ENCODE results near the gene SNX8. TPM values are rescaled to one million over a fixed set of nuclear protein-coding genes. Genes with fewer than 3 reads are reported as not detected.

The SNX8 gene
- total RNA-seq, 1 donor from 2014 or later = 40.7 TPM

- H3K27ac Mint-ChIP-seq (ENCODE audit: unreplicated experiment) = no peak overlapping the region
- DNase-seq (ENCODE audit: low spot score) = no peak
- no peak for TF ChIP-seq CTCF (IDR thresholded peaks at IDR 0.05; ENCODE audit: unreplicated experiment)
- H3K27me3 Mint-ChIP-seq (ENCODE audit: unreplicated experiment) = peaks cover 7% of the 10 kb centered on the region
- H3K4me3 Mint-ChIP-seq (ENCODE audit: unreplicated experiment) = no peak overlapping the region
- H3K36me3 Mint-ChIP-seq (ENCODE audit: low read depth, unreplicated experiment) = peaks cover 22% of the 10 kb centered on the region
- H3K4me1 Mint-ChIP-seq (ENCODE audit: unreplicated experiment) = peaks cover 2% of the 10 kb centered on the region
- H3K9me3 Mint-ChIP-seq (ENCODE audit: unreplicated experiment) = no peaks in the 10 kb centered on the region
Observed at GRCh38 chr7:2259480-2259879, 54.8 kb downstream of the SNX8 start.

GRCh38 chr7:2258661-2259365 is 55.4 kb downstream of the SNX8 start:
- H3K27ac Mint-ChIP-seq (ENCODE audit: unreplicated experiment) = no peak overlapping the region

DNA sequence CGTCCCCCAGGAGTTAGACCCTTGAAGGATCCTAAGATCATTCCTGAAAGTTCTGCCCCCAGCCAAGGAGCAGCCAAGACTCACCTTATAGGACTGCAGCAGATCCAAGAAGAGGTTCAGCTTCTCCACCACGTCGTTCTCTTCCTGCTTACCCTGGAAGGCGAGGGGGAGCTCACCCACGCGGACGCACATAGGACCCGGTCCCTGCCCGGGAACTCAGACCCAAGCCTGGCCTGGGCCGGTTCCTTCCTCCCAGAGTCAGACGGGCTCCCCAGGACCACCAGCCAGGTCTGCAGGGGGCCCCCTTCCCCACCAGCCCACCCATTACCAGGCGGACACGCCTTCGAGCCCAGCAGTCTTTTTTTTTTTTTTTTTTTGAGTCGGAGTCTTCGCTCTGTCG is 56.6 kb downstream of the SNX8 start:
- DNase-seq (ENCODE audit: low spot score) = no peak
- no peak overlapping the region for H3K27ac Mint-ChIP-seq (ENCODE audit: unreplicated experiment)
- H3K9me3 Mint-ChIP-seq (ENCODE audit: unreplicated experiment) = no peaks in the 10 kb centered on the region

More at GRCh38 chr7:2258661-2259365, 55.4 kb downstream of the SNX8 start:
- peaks cover 16% of the 10 kb centered on the region for H3K36me3 Mint-ChIP-seq (ENCODE audit: low read depth, unreplicated experiment)
- no peaks in the 10 kb centered on the region for H3K9me3 Mint-ChIP-seq (ENCODE audit: unreplicated experiment)
- H3K4me3 Mint-ChIP-seq (ENCODE audit: unreplicated experiment) = no peak overlapping the region
- peaks cover 3% of the 10 kb centered on the region for H3K27me3 Mint-ChIP-seq (ENCODE audit: unreplicated experiment)
- no peak for DNase-seq (ENCODE audit: low spot score)
- TF ChIP-seq CTCF (IDR thresholded peaks at IDR 0.05; ENCODE audit: unreplicated experiment) = no peak
- H3K4me1 Mint-ChIP-seq (ENCODE audit: unreplicated experiment) = peaks cover 2% of the 10 kb centered on the region

GRCh38 chr7:2257046-2257551 is 57.1 kb downstream of the SNX8 start:
- no peak for TF ChIP-seq CTCF (IDR thresholded peaks at IDR 0.05; ENCODE audit: unreplicated experiment)
- no peak overlapping the region for H3K4me3 Mint-ChIP-seq (ENCODE audit: unreplicated experiment)
- DNase-seq (ENCODE audit: low spot score) = no peak
- H3K27me3 Mint-ChIP-seq (ENCODE audit: unreplicated experiment) = peaks cover 3% of the 10 kb centered on the region
- H3K4me1 Mint-ChIP-seq (ENCODE audit: unreplicated experiment) = peaks cover 2% of the 10 kb centered on the region
- no peak overlapping the region for H3K27ac Mint-ChIP-seq (ENCODE audit: unreplicated experiment)
- no peaks in the 10 kb centered on the region for H3K9me3 Mint-ChIP-seq (ENCODE audit: unreplicated experiment)
- peaks cover 11% of the 10 kb centered on the region for H3K36me3 Mint-ChIP-seq (ENCODE audit: low read depth, unreplicated experiment)

More for the DNA sequence above, 56.6 kb downstream of the SNX8 start:
- Mint-ChIP-seq H3K36me3 (ENCODE audit: low read depth, unreplicated experiment) (peaks cover 16% of the 10 kb centered on the region), H3K27me3 (ENCODE audit: unreplicated experiment) (peaks cover 3% of the 10 kb centered on the region), H3K4me1 (ENCODE audit: unreplicated experiment) (peaks cover 2% of the 10 kb centered on the region), H3K4me3 (ENCODE audit: unreplicated experiment) (no peak overlapping the region)
- no peak for TF ChIP-seq CTCF (IDR thresholded peaks at IDR 0.05; ENCODE audit: unreplicated experiment)

- no peaks in the 10 kb centered on the region for H3K9me3 Mint-ChIP-seq (ENCODE audit: unreplicated experiment)
- H3K4me3 Mint-ChIP-seq (ENCODE audit: unreplicated experiment) = no peak overlapping the region
- peaks cover 2% of the 10 kb centered on the region for H3K4me1 Mint-ChIP-seq (ENCODE audit: unreplicated experiment)
- no peak for DNase-seq (ENCODE audit: low spot score)
- H3K27ac Mint-ChIP-seq (ENCODE audit: unreplicated experiment) = no peak overlapping the region
- TF ChIP-seq CTCF (IDR thresholded peaks at IDR 0.05; ENCODE audit: unreplicated experiment) = no peak
- peaks cover 8% of the 10 kb centered on the region for H3K36me3 Mint-ChIP-seq (ENCODE audit: low read depth, unreplicated experiment)
- peaks cover 3% of the 10 kb centered on the region for H3K27me3 Mint-ChIP-seq (ENCODE audit: unreplicated experiment)
Observed at GRCh38 chr7:2256306-2257045, 57.8 kb downstream of the SNX8 start.
